Endometrium (tissue), 2 donors: ENCODE data around the gene MBP.
A peak's percentile ranks its signal among the peaks of the same experiment; 100 is the strongest.

Experiments used
- FAIRE-seq: peaks from 2 replicates; lab custom pipeline; 2012; peaks lifted over from hg19 to GRCh38; lab: Jason Lieb, UNC
- donor health status: control.
- donor health status: control.

Gene MBP

DNA sequence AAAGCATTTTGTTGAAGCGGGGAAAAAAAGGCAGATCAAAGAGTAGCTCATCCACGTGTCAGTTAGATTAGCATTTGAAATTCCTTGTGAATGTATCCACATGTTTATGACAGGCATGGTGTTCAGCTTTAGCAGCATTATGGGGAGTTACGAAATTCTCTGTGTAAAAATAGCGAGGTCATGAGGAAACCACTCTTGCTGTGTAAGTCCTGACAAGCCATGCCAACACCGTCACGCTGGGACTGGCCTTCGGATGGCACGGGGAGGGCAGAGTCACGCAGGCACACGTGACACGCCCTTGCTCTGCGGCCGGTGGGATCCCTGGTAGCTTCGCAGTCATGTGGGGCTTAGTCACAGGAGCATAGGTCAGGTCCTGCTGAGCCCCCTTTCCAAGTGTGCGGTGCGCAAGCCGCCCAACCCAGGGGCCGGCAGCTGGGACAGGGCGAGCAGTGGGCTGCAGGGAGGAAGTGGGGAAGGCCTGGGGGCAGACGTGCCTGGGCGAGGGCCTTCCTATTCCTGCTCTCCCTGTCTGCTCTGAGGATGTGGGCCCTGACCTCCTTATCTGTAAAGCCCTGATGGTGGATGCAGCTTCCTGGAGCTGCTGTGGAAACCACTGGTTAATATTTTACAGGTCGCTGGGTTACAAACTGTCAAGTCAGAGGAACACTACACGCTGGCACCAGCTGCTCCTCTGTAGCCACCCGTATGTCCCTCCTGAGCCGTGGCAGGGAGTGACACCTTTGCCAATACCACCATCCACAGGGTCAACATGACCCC, 18.0 kb downstream of the MBP start:
- FAIRE-seq = no peak

DNA sequence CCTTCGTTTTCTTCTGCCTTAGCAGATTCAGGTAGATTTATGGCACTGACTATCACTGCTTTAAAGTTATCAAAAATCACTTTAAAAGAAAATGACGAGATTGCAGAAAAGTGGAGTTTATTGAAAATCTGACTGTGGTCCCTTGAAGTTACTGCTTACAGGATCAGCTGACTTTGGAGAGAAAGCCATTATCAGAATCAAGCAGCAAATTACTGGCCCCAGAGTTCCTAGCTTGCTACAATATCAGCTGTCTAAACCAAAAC, 18.5 kb downstream of the MBP start:
- FAIRE-seq = no peak

DNA sequence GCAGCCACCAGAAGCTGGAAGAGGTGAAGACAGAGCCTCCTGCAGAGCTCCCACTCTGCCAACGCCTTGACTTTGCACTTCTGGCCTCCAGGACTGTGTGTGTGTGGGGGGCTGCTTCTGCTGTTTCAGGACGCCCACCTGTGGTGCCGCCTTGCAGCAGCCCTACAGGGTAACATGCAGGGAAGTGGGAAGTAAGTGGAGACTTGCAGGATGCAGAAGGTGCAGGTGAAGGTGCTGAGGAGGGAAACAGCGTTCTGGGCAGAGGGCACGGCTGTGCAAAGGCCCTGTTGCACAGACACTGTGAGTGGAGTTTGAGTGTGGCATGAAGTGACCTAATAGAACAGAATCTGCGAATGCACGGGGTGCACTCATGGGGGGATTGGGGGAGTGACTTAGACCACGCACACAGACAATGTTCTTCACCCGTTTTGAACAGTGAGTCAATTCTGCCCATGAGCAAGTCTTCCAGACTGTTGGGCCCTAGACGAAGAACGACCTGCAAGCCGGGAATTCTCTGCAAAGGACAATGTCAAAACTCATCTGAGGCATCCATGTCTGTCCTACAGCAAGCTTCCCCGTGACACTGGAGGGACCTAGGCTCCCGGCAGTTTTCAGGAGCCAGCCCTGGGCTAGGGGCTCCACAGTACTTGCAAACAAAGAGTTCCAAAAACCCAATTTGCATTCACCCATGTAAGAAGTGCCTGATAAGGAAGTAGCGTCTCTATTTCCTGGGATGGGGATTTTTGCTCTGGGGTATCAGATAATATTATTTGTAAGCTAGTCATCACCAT, 19.0 kb downstream of the MBP start:
- FAIRE-seq = no peak

DNA sequence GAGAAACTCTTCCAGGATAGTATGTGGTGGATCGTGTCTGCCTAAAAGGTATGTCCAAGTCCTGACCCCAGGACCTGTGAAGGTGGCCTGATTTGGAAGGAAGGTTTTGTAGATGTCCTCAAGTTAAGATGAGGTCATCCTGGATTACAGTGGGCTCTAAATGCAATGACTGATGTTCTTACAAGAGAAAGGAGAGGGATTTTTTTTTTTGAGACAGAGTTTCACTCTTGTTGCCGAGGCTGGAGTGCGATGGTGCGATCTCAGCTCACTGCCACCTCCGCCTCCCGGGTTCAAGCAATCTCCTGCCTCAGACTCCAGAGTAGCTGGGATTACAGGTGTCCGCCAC, 19.9 kb downstream of the MBP start:
- no peak for FAIRE-seq

DNA sequence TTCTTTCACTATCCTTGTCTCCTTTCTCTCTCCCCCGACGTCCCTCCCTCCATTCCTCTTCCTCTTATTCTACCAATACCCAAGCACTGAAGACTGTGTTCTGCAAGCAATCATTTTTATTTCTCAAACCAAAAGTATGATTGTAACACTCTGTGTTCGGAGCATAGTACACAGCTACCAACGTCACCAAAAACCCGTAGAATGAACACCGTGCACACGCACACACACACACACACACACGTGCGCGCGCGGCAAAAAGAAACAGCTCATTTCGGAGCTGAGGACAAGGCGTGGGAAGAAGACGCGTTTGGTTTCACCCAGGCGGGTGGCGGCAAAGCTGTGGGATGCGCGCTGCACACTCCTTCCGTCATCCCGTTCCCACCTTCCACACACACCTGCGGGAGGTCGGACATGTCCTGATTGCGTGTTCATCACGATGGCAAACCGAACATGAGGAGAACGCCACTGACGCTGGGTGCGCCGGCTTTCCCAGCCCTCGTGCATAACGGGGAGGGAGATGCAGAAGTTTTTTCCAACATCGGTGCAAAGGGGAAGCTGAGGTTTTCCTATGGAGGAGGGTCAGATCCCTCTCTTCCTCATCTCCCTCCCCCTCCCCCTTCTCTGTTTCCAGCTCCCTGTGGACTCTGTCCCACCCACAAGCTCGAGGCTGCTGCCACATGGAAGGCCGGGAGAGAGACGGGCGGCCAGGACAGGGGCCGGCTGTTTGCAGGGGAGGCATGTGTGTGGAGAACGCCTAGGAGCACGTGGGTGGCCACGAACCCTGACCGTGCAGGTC, 20.4 kb downstream of the MBP start:
- FAIRE-seq = no peak

DNA sequence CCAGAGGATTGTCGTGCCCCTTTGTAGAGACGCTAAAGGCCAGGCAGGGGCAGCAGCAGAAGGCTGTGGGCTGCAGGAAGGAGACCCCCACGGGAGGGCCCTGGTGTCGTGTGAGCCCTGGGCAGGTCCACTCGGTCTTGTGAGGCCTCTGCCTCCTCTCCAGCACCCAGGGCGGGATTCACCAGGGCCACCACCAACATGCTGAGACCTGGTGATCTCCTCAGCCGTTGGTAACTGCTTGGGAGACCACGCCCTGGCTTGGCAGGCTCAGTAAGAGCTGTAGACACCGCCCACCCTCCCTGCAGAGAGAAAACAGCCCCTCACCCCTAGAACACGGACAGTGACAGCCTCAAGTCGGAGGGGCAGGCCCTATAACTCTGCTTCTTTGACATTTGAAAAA, 21.1 kb downstream of the MBP start:
- FAIRE-seq = no peak

DNA sequence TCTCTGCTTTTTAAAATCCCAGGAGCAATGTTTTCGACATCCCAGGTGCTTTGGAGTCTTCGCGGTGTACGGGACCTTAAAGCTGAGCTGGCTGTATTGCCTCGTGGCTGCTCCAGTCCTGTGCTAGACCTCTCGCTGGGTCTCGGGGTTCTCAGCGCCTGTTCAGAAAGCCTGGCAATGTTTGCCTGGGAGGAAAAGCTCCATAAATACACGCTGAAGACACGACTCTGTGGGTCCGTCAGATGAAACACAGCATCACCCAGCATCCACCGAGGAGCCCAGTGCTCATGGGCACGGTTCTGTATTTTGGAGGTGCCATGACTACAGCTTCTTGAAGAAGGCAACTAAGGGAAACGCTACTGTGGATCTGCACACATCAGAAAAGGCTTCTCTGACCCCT, 21.6 kb downstream of the MBP start:
- no peak for FAIRE-seq

DNA sequence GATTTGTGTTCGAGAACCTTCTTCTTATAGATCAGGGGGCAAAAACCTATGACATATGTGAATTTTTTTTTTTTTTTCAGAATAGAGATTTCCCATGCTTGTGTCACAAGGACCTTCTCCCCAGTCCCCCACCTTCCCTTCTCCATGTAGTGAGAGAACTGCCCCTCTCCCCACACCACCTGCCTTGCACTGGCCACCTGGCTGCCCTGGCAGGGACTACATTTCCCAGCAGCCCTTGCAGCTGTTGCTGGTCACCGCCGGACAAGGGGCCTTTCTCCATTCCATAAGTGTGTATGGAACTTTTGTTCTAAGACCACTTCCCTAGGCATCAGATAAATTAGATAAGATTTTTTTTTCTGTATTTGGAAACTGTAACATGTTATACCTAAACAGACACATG, 22.2 kb downstream of the MBP start:
- FAIRE-seq = no peak

DNA sequence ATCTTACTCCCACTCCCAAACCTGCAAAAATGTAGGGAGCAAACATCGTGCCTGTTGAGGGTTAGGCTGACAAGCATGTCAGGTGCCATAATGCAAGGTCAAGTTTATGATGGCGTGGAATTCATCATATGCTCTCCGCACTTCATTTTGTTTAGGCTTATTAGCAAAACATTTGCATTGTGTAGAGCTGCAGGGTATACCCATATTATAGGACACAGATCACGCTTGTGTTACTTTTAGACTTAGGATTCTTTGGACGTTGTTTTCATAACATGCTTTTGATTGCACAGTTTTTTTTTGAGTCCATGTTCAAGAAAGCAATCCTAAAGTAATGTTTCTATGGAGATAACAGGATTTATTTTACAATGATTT, 22.9 kb downstream of the MBP start:
- no peak for FAIRE-seq

DNA sequence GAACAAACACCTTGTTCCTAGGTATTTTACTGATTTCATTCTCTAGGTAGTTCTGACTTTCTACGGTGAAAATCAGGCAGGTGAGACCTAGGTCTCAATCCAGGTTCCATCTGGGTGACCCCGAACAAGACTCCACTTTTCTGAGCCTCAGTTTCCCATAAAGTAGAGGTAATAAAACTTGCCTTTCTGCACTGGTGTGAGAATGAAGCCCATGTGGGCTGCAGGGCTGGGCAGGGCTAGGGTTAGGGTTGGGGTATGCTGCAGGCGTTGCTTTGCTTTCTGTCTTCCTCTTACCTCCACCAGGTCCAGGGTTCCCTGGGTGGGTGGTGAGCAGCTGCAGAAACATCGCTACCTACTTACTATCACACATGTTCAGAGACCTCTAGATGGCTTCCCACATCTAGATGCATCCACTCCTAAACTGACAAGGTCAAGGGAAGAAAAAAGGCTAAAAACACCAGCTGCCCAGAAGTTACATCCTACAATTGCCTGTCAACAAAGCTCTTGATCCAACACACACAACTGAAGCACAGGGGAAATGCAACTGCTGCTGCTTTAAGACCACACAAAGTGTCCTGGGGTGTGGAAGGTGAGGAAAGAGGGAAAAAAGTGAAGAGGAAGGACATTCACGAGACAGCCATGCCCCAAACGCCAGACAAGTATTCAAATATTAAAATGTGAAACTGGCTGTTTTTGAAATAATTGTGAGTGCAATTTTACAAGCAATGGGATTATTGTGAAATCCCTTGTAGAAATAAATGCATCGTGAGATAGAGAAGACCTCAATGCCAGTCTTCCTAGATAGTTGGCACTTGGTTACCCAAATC, 23.5 kb downstream of the MBP start:
- FAIRE-seq = no peak

DNA sequence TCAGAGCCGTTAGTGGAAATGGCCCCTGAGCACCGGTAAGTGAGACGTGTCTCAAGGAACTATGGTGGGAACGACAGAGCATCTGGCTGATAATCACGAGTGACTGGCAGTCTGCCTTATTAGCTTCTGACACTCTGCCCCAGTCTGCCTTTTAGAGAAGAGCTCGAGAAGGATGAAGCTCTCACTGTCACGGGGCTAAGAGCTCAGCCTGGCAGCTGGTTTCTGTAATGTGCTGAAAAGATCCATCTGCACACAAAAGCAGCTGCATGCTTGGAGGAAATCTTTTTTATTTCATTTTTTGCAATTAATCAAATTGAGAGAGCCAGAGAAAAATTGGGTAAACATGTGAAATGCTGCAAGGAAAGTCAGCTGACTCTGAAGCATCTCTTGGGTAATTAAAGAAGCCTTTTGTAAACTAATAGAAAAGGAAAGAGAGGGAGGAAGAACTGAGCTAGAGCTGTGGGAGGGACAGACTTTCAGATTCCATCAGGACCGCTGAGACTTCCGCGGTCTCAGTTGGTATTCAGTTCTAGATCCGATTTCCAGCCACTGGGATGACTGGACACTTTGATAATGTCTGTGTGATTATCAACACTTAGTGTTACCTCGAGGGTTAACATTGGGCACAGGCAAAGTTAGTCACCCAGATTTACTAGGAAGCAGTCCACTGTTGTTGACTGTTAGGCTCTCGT, 24.4 kb downstream of the MBP start:
- FAIRE-seq = peak; percentile 86

DNA sequence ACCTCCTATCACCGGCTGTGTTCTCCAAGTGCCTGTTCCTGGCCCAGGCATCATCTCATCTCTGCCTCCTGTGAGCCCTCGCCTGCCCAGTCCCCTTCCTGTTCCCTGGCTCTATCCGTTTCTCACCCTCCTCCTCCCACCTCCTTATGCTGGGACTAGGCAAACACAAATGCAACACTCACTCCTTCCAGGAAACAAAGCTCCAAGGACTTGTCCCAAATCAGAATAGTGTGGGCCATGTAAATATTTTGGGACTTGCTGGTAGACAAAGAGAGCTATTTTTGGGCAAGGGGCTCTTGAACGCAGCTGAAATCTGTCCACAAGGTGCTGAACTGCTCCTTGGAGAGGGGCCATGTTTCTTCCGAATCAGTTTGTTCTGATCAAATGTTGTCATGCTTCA, 25.3 kb downstream of the MBP start:
- FAIRE-seq = no peak

DNA sequence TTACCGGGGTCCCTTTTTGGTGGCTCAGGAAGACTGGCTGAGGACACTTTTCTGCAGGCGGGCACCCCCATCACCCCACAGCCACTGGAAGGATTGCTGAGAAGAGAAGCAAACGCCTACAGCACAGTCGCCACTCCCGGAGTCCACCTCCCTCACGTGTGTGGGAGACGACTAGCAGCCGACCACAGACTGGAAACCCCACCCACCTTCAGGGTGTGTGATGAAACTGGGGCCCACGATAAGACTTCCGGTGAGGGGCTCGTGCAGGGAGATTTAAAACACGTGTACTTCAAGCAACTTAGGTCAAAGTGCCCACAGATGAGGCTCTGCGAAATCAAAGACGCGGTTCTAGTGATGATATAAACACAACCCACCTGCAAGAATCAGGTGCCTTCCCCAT, 26.3 kb downstream of the MBP start:
- no peak for FAIRE-seq

DNA sequence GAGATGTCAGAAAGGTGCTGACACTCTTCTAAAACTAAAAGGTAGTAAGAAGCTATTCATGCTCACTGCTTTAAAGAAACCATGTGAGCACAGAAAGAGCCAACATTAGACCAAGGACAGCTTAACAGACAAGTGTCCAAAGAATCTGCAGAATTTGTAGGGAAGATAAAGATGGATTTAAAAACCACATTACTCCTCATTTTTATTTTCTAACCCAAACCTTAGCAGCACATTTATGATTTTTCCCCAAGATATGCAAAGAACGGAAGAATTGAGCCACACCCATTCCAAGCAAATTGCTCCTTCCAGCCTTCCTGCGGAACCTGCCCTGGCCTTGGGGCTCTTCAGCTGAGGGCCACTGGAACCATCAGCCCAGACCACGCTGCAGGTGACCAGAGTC, 26.9 kb downstream of the MBP start:
- no peak for FAIRE-seq

DNA sequence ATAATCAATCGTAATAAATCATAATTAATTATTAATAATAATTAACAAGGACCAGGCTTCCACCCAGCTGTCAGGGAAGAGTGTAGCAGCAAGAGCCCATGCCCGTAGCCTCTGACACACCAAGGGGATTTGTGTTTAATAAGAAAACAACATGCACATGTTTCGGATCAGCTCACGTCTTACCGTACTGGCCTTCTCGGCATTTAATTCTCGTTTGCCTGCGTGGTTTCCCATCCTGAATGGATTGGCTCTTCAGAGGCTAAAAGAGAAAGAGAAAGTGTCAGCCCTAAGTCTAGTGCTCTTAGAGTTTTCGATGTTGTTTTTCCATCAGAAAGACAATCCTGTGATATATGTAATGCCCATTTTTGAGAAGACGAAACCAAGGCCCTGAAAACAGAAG, 27.6 kb downstream of the MBP start:
- FAIRE-seq = no peak

DNA sequence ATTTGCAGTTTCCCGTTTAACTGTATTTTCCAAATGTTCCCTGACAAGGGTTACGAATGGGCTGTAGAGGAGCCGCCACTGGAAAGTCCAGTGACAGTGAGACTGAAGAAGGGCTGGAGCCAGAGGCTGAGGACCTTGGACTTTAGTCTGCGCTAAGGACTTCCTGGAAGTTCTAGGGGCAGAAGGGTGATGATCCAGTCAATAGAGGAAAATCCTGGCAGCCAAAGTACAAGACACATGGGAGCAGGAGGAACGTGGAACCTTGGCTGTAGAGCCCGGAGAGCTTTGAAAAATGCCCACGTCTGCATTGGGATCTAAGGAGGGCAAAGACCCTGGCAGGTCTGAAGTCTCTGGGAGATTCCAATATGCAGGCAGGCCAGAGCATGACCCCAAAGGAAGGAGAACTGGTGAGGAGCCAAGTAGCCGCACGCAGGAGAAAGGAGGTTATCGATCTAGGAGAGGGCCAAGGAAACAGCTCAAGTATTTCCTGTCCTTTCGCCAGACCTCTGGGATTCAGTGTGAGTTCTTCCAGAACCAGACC, 28.5 kb downstream of the MBP start:
- no peak for FAIRE-seq

DNA sequence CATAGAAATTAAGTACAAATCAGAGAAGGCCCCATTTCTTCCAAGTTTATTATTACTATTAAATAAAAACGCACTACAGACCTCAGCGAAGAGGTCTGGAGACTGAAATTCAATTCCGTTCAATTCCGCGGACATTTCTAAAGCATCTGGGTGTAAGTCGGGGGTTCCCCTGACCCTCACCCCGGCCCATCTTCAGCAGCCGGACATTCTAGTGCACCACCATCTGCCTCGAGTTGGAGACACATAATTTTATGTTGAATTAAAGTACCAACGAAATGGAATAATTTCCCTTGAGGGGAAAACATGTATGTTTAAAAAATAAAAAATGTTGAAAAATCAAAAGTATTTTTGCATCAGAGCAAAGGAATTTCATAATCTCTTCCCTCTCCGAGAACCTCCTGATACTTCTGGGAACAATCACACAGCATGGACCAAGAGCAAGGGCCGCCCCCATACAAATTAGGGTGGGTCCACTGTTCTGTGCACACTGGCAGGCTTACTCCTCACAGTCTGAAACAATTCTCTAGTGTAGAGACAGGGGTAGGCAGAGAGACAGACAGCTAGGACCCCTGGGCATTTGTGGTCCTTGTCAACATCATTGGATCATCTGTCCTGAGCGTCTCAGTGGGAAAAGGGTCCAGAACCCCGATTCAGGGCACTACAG, 29.3 kb downstream of the MBP start:
- FAIRE-seq = no peak

DNA sequence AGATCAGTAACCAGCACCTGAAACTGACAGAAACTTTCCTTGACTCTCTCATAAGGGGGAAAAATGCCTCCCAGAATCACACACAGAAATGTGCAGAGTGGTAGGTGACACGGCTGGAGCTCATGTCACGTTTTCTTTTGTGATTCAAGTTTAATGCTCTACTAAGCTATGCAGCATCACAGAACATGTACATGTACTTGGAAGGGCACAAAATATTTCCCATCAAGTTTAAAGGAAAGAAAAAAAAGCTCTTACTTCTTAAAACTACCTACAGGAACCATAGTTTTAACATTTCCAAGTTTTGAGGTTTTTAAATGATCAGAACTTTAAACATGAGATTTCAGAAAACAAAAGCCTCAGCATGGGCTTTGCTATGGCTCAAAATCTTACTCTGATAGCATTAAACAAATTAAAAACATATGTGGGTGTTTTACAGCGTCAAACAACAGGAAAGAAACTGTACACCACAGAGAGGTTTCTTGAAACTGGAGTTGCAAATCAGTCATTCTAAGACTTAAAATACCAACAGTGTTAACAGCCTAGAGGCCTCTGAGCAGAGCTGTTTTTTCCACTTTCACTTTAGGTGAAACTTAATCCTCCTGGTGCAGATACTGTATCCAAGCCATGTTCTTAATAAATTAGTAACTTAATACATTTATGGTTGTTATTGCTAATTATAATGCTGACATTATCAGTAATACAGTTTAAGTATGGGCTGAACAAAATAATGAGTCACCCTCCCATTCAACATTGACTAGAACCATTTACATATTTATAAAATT, 30.1 kb downstream of the MBP start:
- peak; percentile 86 for FAIRE-seq

DNA sequence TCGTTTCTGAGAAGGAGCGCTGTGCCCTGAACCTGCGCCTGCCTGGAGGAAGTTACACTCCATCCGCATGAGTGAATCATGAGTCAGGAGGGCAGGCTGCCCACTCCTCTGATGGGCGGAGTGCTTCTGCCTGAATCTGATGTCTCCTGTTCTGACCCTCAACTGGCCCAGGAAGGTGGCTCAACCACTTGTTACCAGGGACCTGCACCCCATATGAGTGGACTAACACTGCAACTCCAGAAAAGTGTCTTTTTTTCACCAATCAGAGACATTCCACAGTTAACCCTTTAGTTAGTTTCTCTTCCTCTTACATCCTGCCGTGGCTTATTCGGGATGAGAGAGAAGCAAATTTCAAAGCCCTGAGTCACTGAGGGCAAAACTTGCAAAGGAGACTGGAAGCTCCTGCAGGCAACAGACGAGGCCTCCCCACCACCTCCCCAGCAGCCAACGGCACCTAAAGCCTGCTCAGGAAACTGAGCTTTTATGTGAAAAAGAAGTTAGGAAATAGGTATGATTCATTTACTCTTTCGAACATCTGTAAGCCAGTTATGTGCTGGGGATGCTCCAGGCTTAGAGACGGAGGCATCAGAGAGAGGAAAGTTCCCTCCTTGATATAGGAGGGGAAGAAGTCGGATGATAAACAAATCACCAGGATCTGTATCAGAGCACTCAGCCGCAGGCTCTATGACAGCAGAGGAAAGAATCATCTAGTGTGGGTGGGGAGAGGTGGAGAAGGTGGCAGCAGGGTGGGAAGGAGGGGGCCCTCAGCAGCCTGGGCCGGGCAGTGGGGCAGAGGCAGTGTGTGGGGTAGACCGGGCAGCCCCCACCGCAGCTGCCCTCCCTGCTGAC, 30.9 kb downstream of the MBP start:
- no peak for FAIRE-seq
